Heart right ventricle (tissue), 16 donors: ENCODE measurements around the gene ENTREP1. TPM values are rescaled to one million over a fixed set of nuclear protein-coding genes. Genes with fewer than 3 reads are reported as not detected.

Experiments used
- ATAC-seq, 8 donors: fragments of 200-7000 bp; cut with Tn5 transposase; one replicate each; pipeline ENCODE4 v1.9.1; 2020; ENCODE audit warnings: mild to moderate bottlenecking in 8 of 8, moderate library complexity in 8 of 8, moderate number of reproducible peaks in 1 of 8
- DNase-seq, 2 donors: peaks; one replicate each; pipeline ENCODE4 v3.0.0-alpha.2; 2020
- H3K27ac ChIP-seq, 10 donors: fragments of 200-600 bp; sonication (generic) in 2 of 10; one replicate each; pipeline versions ENCODE4 v1.5.0 to v1.8.0; 2020 to 2022; ENCODE audit warnings: mild to moderate bottlenecking in 3 of 10
- H3K27me3 ChIP-seq, 7 donors: fragments of 200-600 bp; one replicate each; pipeline ENCODE4 v1.8.0; 2021 to 2022; ENCODE audit warnings: mild to moderate bottlenecking in 2 of 7
- H3K36me3 ChIP-seq, 9 donors: fragments of 200-600 bp; sonication (generic) in 1 of 9; one replicate each; pipeline versions ENCODE4 v1.5.0 to v1.8.0; 2020 to 2022; ENCODE audit warnings: mild to moderate bottlenecking in 2 of 9
- H3K4me1 ChIP-seq, 9 donors: fragments of 200-600 bp; sonication (generic) in 1 of 9; one replicate each; pipeline versions ENCODE4 v1.5.0 to v1.8.0; 2020 to 2022; ENCODE audit warnings: mild to moderate bottlenecking in 4 of 9
- H3K4me3 ChIP-seq, 10 donors: fragments of 200-600 bp; sonication (generic) in 2 of 10; one replicate each; pipeline versions ENCODE4 v1.5.0 to v1.8.0; 2020 to 2022; ENCODE audit warnings: mild to moderate bottlenecking in 7 of 10, moderate library complexity in 2 of 10
- H3K9me3 ChIP-seq, 11 donors: fragments of 200-600 bp in 10 of 11; sonication (generic) in 2 of 11; one replicate each; pipeline versions ENCODE4 v1.5.0 to v1.8.0; 2013 to 2022; ENCODE audit warnings: mild to moderate bottlenecking in 2 of 11, control low read depth in 1 of 11, moderate library complexity in 1 of 11
- CTCF ChIP-seq, 9 donors: fragments of 200-600 bp; sonication (generic) in 2 of 9; IDR thresholded peaks; one replicate each; pipeline versions ENCODE4 v1.5.0 to v1.8.0; 2021 to 2022; ENCODE audit warnings: antibody characterized with exemption in 9 of 9, mild to moderate bottlenecking in 5 of 9, moderate library complexity in 1 of 9
- WGBS, 2 donors: extraction: QIAGEN DNeasy Blood & Tissue Kit; methylation state at CpG; one replicate each; pipeline ENCODE4 v1.1.7; 2013; ENCODE audit warnings: inconsistent platforms in 1 of 2; 5-methylcytosine and 5-hydroxymethylcytosine counted together
- intact Hi-C, 10 donors: fragments of 100-400 bp; cut with DNase I; formaldehyde crosslinking; loops; one replicate each; pipeline versions ENCODE4 v1.11.1 to v1.14.2; 2022
- polyA plus RNA-seq, 2 donors: library from polyadenylated mRNA; stranded (reverse); fragments of 200-250 nt; gene quantifications; one replicate each; pipeline ENCODE4 v1.2.3, GENCODE V29; 2013
- total RNA-seq, 10 donors: library from RNA; stranded (reverse); fragmentation: NEBNext Ultra II Directional in 3 of 10; extraction: Animal tissue kit (Norgen Biotek cat#: 25700) in 3 of 10; gene quantifications; one replicate each; pipeline versions ENCODE4 v1.2.1 to v1.2.4, GENCODE V29; 2021 to 2023
- donor health status: Arrhythmogenic right ventricular cardiomyopathy.
- donor health status: ischemic (EF 13 %, LVEDD 7.1; RV severe dilation, severe dysfunction).
- donor health status: healthy with polysubstance abuse.
- donor health status: DM: no; HTN: yes; CAD: no.
- donor health status: DM: no; HTN: no; CAD: no.
- donor health status: ischemic (EF 25% LVEDD 6.9; RV normal size, moderate dysfunction).
- donor health status: ischemic (EF 25% LVEDD 5.7; RV mildly dilated, moderate dysfunction).
- donor health status: healthy.
- donor health status: DM: yes; HTN: yes; CAD: no.
- donor health status: Ischemic cardiomyopathy.
- donor health status: ischemic (EF 35%, LVEDD 5.7; RV mildly dilated, moderate dysfunction).
- donor health status: nonischemic (EF 11% LVEDD 7.7; RV severe dilation, severe dysfunction).
- donor health status: DM: yes; HTN: yes; CAD: no.
- donor health status: PGD.
- donor health status: ischemic (EF 29% LVEDD 5.4; RV normal size, mild dysfunction).
- donor health status: nonischemic (EF 23%, LVEDD 6.1; RV moderate dilation, normal function).

Gene ENTREP1
- total and polyA plus RNA-seq, 12 donors: 12.3 to 40.5 (median 26.6) TPM

DNA sequence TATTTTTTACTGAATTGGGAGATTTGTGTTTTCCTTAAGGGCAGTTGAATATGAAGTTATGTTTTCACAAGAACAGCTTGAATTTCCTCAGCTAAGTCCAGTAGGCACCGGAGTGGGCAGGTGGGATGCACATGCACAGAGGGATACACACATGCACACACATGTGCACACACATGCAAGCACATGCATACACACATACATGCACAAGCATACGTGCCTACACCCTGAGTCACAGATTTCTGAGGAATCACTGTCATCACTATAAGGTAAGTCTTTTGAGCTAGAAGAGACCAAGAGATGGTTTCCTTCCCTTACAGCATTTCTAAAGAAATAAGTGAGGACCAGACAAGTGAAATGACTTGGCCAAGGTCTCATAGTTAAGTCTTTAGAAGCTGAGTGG is 8.7 kb downstream of the ENTREP1 start:
- 88% methylated on average over 2 of the region's 2 CpGs for WGBS, 2 donors
- no peak for DNase-seq
- H3K27ac ChIP-seq: no peak overlapping the region
- peaks cover 0 to 13% (median 0%) of the 10 kb centered on the region in 9 donors for H3K4me1 ChIP-seq
- no peak overlapping the region for H3K4me3 ChIP-seq
- no peaks in the 10 kb centered on the region for H3K36me3 ChIP-seq
- no peaks in the 10 kb centered on the region for H3K9me3 ChIP-seq
- no peak for ATAC-seq
- no peaks in the 10 kb centered on the region for H3K27me3 ChIP-seq
- intact Hi-C loops: loop anchor here in 1 of 10 donors (5.0 kb wide), 1 partner anchor 39 kb away; no protein-coding TSS in a partner anchor
- no peak for TF ChIP-seq CTCF (IDR thresholded peaks at IDR 0.05)

GRCh38 chr9:69334317-69334716 is 9.3 kb downstream of the ENTREP1 start:
- H3K9me3 ChIP-seq: no peaks in the 10 kb centered on the region
- no peak overlapping the region for H3K27ac ChIP-seq
- intact Hi-C loops: loop anchor here in 1 of 10 donors (5.0 kb wide), 1 partner anchor 38 kb away; no protein-coding TSS in a partner anchor
- no peak overlapping the region for H3K4me3 ChIP-seq
- H3K27me3 ChIP-seq: no peaks in the 10 kb centered on the region
- peaks cover 0 to 16% (median 2%) of the 10 kb centered on the region in 9 donors for H3K4me1 ChIP-seq
- DNase-seq (no peak), ATAC-seq (no peak)
- no peak for TF ChIP-seq CTCF (IDR thresholded peaks at IDR 0.05)
- no peaks in the 10 kb centered on the region for H3K36me3 ChIP-seq

DNA sequence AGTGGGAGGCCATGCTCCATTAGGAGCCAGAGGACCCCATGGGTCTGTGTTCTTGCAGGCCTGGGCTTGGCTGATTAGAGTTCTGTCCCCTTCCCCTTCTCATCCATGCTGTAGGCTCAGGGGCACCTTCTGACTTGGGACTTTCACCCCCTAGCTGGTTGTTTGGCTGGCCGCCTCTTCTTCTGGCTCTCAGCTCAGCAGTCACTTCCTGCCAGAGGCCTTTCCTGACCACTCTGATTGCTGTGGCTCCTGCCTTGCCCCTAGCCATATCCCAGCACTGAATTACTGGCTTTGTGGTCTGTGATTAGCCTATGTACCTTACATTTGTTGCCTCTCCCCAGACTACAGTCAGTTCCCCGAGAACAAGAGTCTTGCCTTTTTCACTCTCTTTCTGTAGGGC is 14.6 kb downstream of the ENTREP1 start:
- Histone ChIP-seq H3K9me3 (no peaks in the 10 kb centered on the region), H3K27ac (peak overlapping the region in 4 of 10 donors; percentile 7 to 47 (median 36)), H3K27me3 (no peaks in the 10 kb centered on the region), H3K36me3 (no peaks in the 10 kb centered on the region), H3K4me3 (no peak overlapping the region), H3K4me1 (peaks cover 0 to 30% (median 14%) of the 10 kb centered on the region in 9 donors)
- ATAC-seq: peak in 6 of 8 donors; percentile 45 to 79 (median 68)
- DNase-seq: peak; percentile 17 to 36
- WGBS, 2 donors: 41 to 67% methylated on average over 2 of the region's 2 CpGs
- no peak for TF ChIP-seq CTCF (IDR thresholded peaks at IDR 0.05)
- intact Hi-C loops: loop anchor here in 1 of 10 donors (5.0 kb wide), 1 partner anchor 32 kb away; no protein-coding TSS in a partner anchor

DNA sequence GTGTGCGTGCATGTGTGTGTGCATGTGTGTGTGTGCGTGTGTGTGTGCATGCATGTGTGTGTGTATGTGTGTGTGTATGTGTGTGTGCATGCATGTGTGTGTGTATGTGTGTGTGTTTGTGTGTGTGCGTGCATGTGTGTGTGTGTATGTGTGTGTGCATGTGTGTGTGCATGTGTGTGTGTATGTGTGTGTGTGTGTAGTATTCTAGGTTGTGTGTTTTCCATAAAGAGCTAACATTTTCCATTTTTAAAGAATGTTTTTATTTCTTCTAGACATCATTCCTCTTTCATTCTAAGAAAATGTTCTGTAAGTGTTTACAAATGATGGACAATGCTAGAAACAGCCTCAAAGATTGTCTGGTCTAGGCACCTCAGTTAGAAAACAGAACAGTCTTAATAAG is 15.6 kb downstream of the ENTREP1 start:
- DNase-seq (no peak), ATAC-seq (no peak)
- H3K9me3 ChIP-seq: no peaks in the 10 kb centered on the region
- H3K27me3 ChIP-seq: no peaks in the 10 kb centered on the region
- no peak for TF ChIP-seq CTCF (IDR thresholded peaks at IDR 0.05)
- peaks cover 0 to 31% (median 14%) of the 10 kb centered on the region in 9 donors for H3K4me1 ChIP-seq
- no peaks in the 10 kb centered on the region for H3K36me3 ChIP-seq
- no peak overlapping the region for H3K27ac ChIP-seq
- 0 to 33% methylated on average over 2 to 3 of the region's 3 CpGs for WGBS, 2 donors
- intact Hi-C loops: loop anchor here in 1 of 10 donors (5.0 kb wide), 1 partner anchor 33 kb away; no protein-coding TSS in a partner anchor
- H3K4me3 ChIP-seq: no peak overlapping the region
